Activated T-helper 9 cell treated with anti-CD3 and anti-CD28 coated beads, Interleukin-2, amount 50 U/mL, for 16 hours (primary cell): ENCODE results near the gene CANT1.
"Not testable (repeated sequence)": the region's sequence is repeated elsewhere in the genome, so short reads cannot be mapped to it uniquely, and the experiment has no call there.

Source experiments
- DNase-seq: peaks from one replicate; pipeline ENCODE4 v3.0.0-alpha.2; 2020; ENCODE audit warnings: low read depth

Gene CANT1

DNA sequence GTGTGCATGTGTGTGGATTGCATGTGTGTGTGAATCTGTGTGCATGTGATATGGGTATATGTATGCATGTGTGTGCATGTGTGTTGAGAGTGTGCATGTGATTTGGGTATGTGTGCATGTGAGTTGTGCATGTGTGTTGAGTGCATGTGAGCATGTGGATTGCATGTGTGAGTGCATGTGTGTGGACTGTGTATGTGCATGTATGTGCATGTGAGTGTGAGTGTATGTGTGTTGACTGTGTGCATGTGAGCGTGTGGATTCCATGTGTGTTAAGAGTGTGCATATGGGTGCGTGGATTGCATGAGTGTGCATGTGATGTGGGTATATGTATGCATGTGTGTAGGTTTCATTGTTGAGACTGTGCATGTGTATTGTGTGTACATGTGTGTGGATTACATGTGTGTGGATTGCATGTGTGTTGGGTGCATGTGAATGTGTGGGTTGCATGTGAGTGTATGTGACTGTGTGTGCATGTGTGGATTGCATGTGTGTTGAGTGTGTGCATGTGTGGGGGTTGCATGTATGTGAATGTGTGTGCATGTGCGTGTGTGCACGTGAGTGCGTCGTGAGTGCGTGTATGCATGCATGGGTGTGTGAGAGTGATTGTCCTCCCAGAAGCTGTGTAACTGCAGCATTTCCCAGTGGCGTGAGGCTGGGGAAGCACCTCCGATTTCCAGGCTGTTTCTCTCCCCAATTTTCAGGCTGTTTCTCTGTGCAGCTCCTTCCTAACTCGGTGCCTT, 33.8 kb upstream of the CANT1 start:
- DNase-seq: no peak

GRCh38 chr17:79042421-79043190, 33.0 kb upstream of the CANT1 start:
- peak; percentile 52 for DNase-seq

GRCh38 chr17:79041723-79042420, 32.3 kb upstream of the CANT1 start:
- no peak for DNase-seq

GRCh38 chr17:79041041-79041570, 31.5 kb upstream of the CANT1 start:
- no peak for DNase-seq

DNA sequence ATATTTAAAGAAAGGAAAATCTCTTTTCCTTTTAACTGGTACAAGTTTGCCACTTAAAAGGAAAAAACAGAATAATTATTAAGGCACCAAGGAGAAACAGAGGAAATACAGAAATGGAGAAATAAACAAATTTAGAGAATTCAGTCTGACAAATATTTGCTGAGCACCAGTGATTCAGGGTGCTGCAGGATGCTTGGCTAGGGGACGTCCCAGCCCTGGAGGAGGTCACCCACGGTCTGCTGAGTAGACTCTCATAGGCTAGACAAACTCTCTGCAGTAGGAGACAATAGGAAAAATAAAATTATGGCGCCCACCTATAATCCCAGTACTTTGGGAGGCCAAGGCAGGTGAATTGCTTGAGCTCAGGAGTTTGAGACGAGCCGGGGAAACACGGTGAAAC, 30.3 kb upstream of the CANT1 start:
- DNase-seq: no peak

- DNase-seq: no peak
These were observed 29.6 kb upstream of the CANT1 start for GRCh38 chr17:79039171-79039570.

GRCh38 chr17:79038545-79039135, 29.1 kb upstream of the CANT1 start:
- DNase-seq: no peak

GRCh38 chr17:79036596-79036995, 27.0 kb upstream of the CANT1 start:
- no peak for DNase-seq

DNA sequence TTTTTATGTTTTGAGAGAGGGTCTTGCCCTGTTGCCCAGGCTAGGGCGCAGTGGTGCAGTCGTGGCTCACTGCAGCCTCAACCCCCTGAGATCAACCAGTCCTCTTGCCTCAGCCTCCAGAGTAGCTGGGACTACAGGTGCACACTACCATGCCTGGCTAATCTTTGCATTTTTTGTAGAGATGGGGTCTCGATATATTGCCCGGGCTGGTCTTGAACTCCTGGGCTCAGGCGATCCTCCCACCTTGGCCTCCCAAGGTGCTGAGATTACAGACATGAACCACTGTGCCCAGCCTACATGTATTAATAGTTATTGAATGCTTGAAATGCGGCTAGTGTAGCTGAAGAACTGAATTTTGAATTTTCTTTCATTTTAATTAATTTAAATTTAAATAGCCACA, 26.6 kb upstream of the CANT1 start:
- DNase-seq: no peak

GRCh38 chr17:79035686-79036085, 26.1 kb upstream of the CANT1 start:
- no peak for DNase-seq

- no peak for DNase-seq
These were observed 25.4 kb upstream of the CANT1 start for GRCh38 chr17:79034931-79035485.

GRCh38 chr17:79033741-79034501, 24.4 kb upstream of the CANT1 start:
- DNase-seq: no peak

DNA sequence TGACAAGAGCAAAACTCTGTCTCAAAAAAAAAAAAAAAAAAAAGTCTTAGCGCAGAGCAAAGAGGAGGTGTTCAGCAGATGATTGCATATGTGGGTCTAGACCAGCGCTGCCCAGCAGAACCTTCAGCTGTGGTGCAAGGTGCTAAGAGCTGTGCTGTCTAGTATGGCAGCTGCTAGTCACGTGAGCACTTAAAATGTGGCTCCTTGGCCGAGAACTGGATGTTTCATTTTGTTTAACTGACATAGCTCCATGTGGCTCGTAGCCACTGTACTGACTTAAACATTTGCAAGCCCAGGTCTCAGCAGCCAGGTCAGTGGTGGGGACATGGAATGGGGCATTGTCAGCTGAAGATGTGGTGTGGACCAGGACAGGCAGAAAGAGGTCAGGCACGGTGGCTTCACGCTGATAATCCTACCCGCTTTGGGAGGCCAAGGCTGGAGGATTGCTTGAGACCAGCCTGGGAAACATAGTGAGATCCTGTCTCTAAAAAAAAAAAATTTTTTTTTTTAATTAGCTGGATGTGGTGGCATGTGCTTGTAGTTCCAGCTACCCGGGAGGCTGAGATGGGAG, 23.6 kb upstream of the CANT1 start:
- DNase-seq: no peak

DNA sequence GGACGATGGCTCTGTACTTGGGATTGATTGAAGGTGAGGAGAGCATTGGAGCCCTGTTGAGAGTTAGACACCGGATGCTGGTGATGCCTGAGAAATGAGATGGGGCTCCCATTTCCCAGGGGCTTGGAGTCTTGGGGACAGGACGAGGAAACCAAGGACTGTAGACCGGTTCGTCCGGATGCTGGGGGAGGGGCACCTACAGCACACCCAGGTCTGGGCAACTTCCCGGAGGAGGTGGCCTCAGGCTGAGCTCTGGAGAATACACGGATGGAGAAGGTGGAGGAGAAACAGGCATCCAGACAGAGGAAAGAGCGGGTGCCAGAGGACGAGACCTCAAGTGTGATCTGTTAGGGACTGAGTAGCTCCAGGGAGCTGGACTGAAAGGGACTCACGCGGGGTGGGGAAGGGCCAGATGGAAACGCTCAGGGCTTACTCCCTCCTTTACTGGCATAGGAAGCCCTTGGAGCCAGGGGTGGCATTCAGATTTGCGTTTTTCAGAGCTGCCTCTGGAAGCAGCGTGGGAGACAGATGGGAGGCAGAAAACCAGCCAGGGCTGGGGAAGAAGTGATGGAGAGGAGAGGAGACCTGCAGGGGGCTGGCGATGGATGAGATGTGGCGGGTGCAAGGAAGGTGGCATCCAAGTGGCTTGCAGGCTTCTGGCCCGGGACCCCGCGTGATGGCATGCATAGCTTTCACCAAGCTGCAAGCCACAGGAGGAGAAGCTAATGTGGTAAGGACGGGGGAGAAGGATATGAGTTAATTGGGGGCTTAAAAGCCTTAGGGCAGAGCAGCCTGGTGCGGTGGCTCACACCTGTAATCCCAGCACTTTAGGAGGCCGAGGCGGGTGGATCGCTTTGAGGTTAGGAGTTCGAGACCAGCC, 22.7 kb upstream of the CANT1 start:
- DNase-seq: no peak

DNA sequence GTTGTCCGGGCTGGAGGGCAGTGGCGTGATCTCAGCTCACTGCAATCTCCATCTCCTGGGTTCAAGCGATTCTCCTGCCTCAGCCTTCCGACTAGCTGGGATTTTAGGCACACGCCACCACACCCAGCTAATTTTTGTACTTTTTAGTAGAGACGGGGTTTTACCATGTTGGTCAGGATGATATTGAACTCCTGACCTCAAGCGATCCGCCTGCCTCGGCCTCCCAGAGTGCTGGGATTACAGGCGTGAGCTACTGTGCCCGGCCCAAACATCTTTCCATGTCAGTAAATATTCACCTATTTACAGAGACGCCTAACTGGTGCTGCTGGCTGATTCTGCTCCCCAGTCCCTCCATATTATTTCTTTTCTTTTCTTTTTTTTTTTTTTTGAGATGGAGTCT, 21.1 kb upstream of the CANT1 start:
- DNase-seq: not testable (repeated sequence)

GRCh38 chr17:79029327-79030009, 19.9 kb upstream of the CANT1 start:
- DNase-seq: no peak

DNA sequence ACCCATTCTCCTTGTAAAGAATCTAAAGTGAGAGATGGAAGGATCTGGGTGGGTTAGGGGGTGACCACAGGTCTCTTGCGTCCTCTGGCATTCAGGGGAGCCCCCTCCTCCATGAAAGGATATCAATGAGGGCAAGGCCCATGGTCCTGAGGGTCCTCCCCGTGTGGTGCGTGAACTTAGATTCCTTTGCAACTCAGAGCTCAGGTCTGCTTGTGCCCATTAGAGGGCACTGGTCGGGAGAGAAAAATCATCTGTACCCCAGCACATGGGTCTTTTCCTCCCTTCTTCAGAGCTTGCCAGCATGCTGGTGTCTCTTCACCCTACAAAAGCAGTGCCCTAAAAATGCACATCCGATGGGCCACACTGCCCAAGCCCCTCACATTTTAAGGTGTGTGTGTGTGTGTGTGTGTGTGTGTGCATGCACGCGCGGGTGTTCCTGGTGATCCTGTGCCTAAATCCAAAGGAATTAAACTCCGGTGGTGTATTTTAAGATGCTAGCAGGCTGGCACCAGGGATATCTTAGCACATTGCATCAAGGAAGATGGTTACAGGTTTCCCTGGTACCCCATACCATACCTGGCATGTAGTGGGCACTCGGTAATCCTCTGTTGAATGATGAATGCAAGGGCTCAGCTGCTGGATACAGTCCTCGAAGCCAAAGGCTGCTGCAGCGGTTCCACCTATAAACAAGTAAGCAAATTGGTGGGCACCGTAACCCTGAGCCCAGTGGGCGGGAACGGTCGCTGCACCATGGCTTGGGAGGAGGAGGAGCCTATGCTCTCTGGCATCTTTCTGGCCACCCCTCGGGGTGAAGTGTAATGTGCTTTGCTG, 19.1 kb upstream of the CANT1 start:
- no peak for DNase-seq

- DNase-seq: no peak
These were observed 18.4 kb upstream of the CANT1 start for GRCh38 chr17:79027925-79028491.
